Right ventricle myocardium inferior (tissue), 1 donor: ENCODE data around the gene MYLK2. TPM values are rescaled to one million over a fixed set of nuclear protein-coding genes. Genes with fewer than 3 reads are reported as not detected.

ENCODE experiments used
- ATAC-seq: fragments of 200-7000 bp; cut with Tn5 transposase; one replicate; pipeline ENCODE4 v1.9.1; 2020; ENCODE audit warnings: mild to moderate bottlenecking, moderate library complexity
- DNase-seq: peaks from one replicate; pipeline ENCODE4 v3.0.0; 2021; ENCODE audit errors: missing footprints
- intact Hi-C: fragments of 100-400 bp; cut with DNase I; formaldehyde crosslinking; loops from one replicate; pipeline ENCODE4 v1.11.0; 2022
- long read RNA-seq: library from polyadenylated mRNA; unstranded; transcript quantifications from one replicate; pipeline ENCODE4 v2.0.0, GENCODE V29; 2021
- total RNA-seq: library from RNA; stranded (reverse); fragmentation: NEBNext Ultra II Directional; extraction: Animal tissue kit (Norgen Biotek cat#: 25700); gene quantifications from one replicate; pipeline ENCODE4 v1.2.1, GENCODE V29; 2021
- donor health status: DM: no; HTN: yes; CAD: no; lungs with severe emphysema.

Gene MYLK2
- total RNA-seq = 0.35 TPM
- long read RNA-seq = 0 reads

GRCh38 chr20:31819083-31819784 is at the start of gene MYLK2:
Gene MYLK2 (plus strand): TSS chr20:31819356. CDS start chr20:31819581, 225 bp downstream.
- ATAC-seq = peak; percentile 27
- DNase-seq = peak; percentile 82
- intact Hi-C loops = loop anchor here (5.0 to 10.0 kb wide), 2 partner anchors 82 to 154 kb away; partner anchors contain the start of gene TPX2

GRCh38 chr20:31769681-31770080 is 49.5 kb upstream of the MYLK2 start:
- DNase-seq = no peak
- no peak for ATAC-seq
- intact Hi-C loops = no loop called here

- DNase-seq (no peak), ATAC-seq (no peak)
- intact Hi-C loops = no loop called here
Measured at GRCh38 chr20:31770243-31770642, 48.9 kb upstream of the MYLK2 start.

DNA sequence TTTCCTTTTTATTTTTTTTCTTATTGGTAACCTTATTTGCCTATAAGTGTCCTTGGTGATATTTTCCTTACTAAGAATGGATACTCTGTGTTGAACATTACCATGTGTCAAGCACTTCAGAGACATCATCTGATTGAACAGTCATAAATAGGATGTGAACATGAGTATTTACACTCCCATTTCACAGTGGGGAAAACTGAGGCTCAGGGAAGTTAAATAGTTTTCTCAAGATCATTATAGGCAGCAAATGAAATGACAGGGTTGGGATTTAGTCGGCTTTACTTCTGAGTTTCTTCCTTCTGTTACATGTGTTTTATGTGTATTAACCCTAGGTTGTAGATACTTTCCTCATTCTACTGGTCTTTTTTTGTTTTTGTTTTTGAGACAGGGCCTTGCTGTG is 44.7 kb upstream of the MYLK2 start:
- intact Hi-C loops = no loop called here
- ATAC-seq = no peak
- DNase-seq = no peak

DNA sequence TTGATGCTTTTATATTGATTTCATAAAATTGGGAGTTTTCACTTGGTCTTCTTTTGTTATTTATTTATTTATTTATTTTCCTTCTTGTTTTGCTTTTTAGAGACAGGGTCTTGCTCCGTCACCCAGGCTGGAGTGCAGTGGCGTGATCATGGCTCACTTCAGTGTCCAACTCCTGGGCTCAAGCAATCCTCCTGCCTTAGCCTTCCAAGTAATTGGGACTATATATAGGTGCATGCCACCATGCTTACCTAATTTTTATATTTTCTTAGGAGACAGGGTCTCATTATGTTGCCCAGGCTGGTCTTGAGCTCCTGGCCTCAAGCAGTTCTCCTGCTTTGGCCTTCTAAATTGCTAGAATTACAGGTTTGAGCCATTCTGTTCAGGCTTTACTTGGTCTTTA is 38.3 kb upstream of the MYLK2 start:
- intact Hi-C loops = no loop called here
- ATAC-seq (no peak), DNase-seq (no peak)

DNA sequence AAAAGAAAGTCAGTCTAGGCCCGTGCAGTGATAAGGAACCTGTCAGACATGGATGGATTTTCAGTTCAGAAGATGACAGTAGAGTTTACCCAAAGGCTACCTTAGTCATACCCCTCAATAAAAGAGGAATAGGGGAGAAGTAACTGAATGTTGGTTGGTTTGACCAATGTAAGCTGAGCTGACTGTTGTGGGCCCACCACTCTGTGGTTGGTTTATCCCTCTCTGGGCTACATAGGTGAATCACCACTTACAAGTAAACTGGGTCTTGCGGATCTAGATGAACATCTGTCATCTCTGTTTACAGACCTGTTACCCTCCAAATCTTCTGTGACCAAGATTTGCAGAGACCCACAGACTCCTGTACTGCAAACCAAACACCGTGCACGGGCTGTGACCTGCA is 37.2 kb upstream of the MYLK2 start:
- intact Hi-C loops = no loop called here
- no peak for ATAC-seq
- no peak for DNase-seq

- ATAC-seq = no peak
- intact Hi-C loops = no loop called here
- DNase-seq = no peak
Measured at GRCh38 chr20:31784354-31785044, 34.7 kb upstream of the MYLK2 start.

- ATAC-seq (no peak), DNase-seq (no peak)
- intact Hi-C loops = no loop called here
Measured at GRCh38 chr20:31785089-31785488, 34.1 kb upstream of the MYLK2 start.

- DNase-seq = no peak
- ATAC-seq = peak; percentile 44
- intact Hi-C loops = no loop called here
Measured at GRCh38 chr20:31788578-31788977, 30.6 kb upstream of the MYLK2 start.

- DNase-seq (no peak), ATAC-seq (no peak)
- intact Hi-C loops = no loop called here
Measured at GRCh38 chr20:31790401-31790800, 28.8 kb upstream of the MYLK2 start.

GRCh38 chr20:31797364-31797763 is 21.8 kb upstream of the MYLK2 start:
- intact Hi-C loops = no loop called here
- no peak for ATAC-seq

GRCh38 chr20:31801508-31801907 is 17.6 kb upstream of the MYLK2 start:
- intact Hi-C loops = no loop called here
- DNase-seq = no peak
- no peak for ATAC-seq

More at GRCh38 chr20:31797364-31797763, 21.8 kb upstream of the MYLK2 start:
- DNase-seq = no peak

- DNase-seq = no peak
- no peak for ATAC-seq
- intact Hi-C loops = no loop called here
Measured at GRCh38 chr20:31803552-31804291, 15.4 kb upstream of the MYLK2 start.

DNA sequence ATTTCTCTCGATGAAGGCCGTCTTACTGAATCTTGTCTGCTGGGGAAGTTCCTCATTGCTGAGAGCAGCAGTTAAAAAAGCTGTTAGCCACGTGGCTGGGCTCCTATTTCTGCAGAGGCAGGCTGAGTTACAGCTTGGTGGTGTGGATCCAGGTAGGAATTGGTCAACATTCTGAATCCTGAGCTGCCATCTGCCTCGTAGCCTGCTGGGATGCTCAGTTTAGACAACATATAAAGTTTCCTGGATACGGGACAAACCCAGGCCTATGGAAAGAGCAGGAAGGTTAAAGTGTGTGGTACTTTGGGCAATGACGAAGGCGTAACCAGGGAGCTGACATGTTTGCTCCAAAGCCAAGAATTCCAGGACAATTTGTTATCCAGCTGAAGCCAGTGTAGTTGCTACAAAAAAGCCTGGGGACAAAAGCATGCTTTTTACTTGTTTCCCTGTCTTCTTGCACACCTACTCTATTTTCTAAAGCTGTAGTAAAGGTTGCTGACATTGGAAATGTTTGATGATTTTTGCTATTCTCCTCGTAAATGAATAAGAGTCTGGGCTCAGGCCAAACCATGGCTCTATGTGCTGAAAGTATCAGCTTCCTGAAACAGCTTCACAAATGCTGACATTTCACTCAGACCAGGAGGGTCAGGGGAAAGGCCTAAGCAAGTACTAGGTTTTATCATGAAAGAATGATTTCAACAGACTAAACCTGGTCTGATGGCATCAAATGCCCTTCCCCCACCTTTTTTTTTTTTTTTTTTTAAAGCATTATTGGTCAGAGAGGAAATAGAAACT is 12.4 kb upstream of the MYLK2 start:
- DNase-seq (no peak), ATAC-seq (peak; percentile 77)
- intact Hi-C loops = no loop called here

DNA sequence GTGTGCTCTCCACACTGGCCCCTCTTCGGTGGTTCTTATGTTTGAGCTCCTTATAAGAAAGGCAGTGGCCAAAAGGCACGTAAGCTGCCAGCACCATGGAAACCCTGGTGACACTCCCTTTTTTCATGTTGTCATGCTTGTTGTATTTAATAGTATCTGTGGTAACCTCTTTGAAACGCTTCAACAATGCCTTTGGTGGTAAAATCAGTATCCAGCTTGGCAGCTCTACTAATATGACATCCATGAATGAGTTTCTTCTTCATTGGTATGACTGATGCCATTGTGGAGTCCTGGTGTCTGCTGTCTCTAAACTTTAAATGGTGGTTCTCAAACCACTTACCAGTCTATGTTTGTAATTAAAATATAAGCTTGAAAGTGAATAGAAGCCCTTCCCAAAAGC is 10.7 kb upstream of the MYLK2 start:
- ATAC-seq (no peak), DNase-seq (no peak)
- intact Hi-C loops = no loop called here

DNA sequence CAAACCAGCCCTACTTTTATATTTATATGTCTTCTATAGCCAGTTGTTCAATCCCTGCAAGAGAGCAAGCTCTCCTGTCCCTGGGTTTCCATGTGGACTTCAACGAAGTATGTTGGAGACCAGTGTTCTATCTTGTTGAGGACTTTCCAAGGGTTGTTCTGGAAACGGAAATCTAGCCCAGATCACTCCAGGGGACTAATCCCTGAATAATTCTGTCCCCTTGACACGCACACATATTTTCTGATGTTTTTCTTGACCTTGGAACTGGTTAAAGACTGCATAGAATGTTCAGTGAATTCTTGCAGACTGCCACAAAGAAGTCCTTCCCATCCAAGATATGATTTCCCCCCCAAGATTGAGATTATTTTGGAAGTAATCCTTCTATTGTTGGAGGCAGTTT is 9.5 kb upstream of the MYLK2 start:
- intact Hi-C loops = loop anchor here (10.0 kb wide), 1 partner anchor 145 kb away; no protein-coding TSS in a partner anchor
- DNase-seq (no peak), ATAC-seq (no peak)

GRCh38 chr20:31811198-31811597 is 8.0 kb upstream of the MYLK2 start:
- DNase-seq (no peak), ATAC-seq (no peak)
- intact Hi-C loops = loop anchor here (10.0 kb wide), 1 partner anchor 146 kb away; no protein-coding TSS in a partner anchor

DNA sequence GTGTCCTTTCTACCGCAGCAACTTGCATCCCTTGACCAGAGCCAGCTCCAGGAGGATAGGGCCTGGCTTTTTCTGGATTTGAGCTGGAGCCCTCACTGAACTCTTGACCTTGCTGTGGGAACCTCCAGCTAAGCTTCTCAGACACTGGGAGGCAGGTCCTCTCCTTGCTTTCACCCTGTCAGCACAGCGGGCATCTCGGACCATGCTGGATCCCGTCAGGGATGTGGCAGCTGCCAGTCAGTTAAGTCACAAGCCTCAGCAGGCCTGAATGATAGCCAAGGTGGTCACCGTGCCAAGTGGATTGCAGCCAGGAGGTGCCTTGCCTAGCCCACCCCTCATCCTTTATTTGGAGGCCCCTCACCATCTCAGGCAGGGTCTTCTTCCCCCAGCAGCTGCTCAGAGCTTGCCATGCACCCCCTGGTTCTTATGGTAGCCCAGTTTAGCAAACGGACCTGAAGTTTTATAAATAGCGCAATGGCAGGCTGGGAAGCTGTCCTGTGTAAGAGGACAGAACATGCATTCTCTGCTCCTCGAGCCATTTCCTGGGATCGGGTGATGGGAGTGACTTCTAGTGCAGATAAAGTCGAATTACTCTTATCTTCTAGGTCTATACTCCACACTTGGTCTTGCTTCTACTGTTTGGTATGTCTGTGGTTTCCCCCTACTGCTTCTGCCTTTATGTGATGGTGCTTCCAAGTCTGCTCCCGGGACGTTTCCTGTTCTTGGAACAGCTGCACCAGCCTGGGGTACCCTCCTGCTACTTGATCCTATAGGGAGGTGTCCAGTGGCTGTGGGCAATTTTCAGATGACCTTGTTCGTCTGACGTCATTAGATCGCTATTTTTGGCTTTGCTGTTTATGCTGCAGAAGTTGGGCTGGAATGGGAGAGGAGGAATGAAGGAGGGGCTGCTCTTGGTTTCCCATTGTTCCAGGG is 7.1 kb upstream of the MYLK2 start:
- intact Hi-C loops = loop anchor here (10.0 kb wide), 1 partner anchor 147 kb away; no protein-coding TSS in a partner anchor
- DNase-seq (no peak), ATAC-seq (peak; percentile 56)
